Spinal cord (tissue), 10 donors: ENCODE measurements around the gene SNRPD3. TPM values are rescaled to one million over a fixed set of nuclear protein-coding genes. Genes with fewer than 3 reads are reported as not detected.
A peak's percentile ranks its signal among the peaks of the same experiment; 100 is the strongest.

ENCODE experiments used
- DNase-seq, 6 donors: peaks; one replicate each; pipeline versions ENCODE4 v3.0.0 to v3.0.0-alpha.2; 2013 to 2015; ENCODE audit warnings: low spot score in 6 of 6, low read depth in 4 of 6
- H3K27ac ChIP-seq: one replicate; pipeline ENCODE4 v1.5.1; 2013; ENCODE audit warnings: low read depth, low read length, control low read depth
- H3K27me3 ChIP-seq: one replicate; pipeline ENCODE4 v1.6.1; 2013; ENCODE audit warnings: low read length; ENCODE audit not compliant: control insufficient read depth, insufficient read depth
- H3K36me3 ChIP-seq: one replicate; pipeline ENCODE4 v1.6.1; 2013; ENCODE audit warnings: low read length; ENCODE audit not compliant: control insufficient read depth, insufficient read depth
- H3K4me1 ChIP-seq: one replicate; pipeline ENCODE4 v1.6.1; 2013; ENCODE audit warnings: low read length; ENCODE audit not compliant: control insufficient read depth, insufficient read depth
- H3K4me3 ChIP-seq: one replicate; pipeline ENCODE4 v1.5.1; 2013; ENCODE audit warnings: low read depth, low read length, control low read depth
- H3K9me3 ChIP-seq: one replicate; pipeline ENCODE4 v1.6.1; 2013; ENCODE audit warnings: low read length; ENCODE audit not compliant: control insufficient read depth, insufficient read depth
- WGBS: methylation state at CpG from one replicate; pipeline ENCODE4 v1.1.5; 2013; ENCODE audit warnings: missing lambda C conversion rate; ENCODE audit not compliant: insufficient coverage; 5-methylcytosine and 5-hydroxymethylcytosine counted together
- polyA plus RNA-seq, 2 donors: library from polyadenylated mRNA; unstranded; fragments of 120-200 nt; gene quantifications; one replicate each; pipeline ENCODE4 v1.2.1, GENCODE V29; 2013; ENCODE audit not compliant: insufficient read length in 2 of 2
- total RNA-seq, 2 donors: library from RNA; depleted of rRNA in 1 of 2; stranded (reverse); fragments of 120-200 nt in 1 of 2; fragments of >200 nt in 1 of 2; gene quantifications; one replicate each; pipeline versions ENCODE4 v1.2.3 to v1.2.4, GENCODE V29; 2013 to 2014
- donor health status: healthy.

SNRPD3 gene
- total and polyA plus RNA-seq, 4 donors = 107 to 130 (median 129) TPM

DNA sequence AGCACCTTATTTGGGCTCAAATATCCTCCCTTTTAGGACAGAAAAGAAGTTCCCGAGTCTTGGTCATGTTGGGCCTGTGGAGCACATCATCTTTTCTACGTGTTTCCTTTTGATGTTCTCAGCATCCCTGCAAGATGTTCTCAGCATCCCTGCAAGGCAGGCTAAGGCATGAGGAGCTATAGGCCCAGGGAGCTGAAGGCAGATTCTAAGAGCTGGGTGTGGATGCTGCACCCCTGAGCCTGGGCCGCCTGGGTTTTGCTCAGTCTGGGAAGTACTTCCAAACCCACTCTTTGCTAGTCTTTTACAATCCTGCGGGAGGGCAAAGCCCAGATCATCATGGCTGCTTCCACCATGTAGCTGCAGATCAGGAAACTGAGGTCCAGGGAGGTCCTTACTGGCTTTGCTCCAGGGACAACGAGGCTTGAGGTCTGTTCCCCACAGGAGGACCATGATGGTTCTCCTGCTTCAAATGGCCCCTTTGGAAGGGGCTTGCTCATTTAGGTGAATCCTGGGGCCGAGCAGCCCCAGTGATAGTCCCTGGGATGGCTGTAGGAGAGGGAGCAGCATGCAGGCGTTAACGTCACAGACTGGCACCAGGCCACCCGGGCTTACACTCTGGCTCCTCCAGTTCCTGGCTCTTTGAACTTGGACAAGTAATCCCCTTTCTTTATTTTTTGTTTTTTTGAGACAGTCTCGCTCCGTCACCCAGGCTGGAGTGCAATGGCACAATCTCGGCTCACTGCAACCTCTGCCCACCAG, 26.4 kb downstream of the SNRPD3 start:
- H3K4me3 ChIP-seq = no peak overlapping the region
- H3K27me3 ChIP-seq = no peaks in the 10 kb centered on the region
- no peak for DNase-seq
- peaks cover 24% of the 10 kb centered on the region for H3K4me1 ChIP-seq
- no peak overlapping the region for H3K27ac ChIP-seq
- no peaks in the 10 kb centered on the region for H3K9me3 ChIP-seq
- peaks cover 37% of the 10 kb centered on the region for H3K36me3 ChIP-seq
- 88% methylated on average over 10 of the region's 12 CpGs for WGBS

DNA sequence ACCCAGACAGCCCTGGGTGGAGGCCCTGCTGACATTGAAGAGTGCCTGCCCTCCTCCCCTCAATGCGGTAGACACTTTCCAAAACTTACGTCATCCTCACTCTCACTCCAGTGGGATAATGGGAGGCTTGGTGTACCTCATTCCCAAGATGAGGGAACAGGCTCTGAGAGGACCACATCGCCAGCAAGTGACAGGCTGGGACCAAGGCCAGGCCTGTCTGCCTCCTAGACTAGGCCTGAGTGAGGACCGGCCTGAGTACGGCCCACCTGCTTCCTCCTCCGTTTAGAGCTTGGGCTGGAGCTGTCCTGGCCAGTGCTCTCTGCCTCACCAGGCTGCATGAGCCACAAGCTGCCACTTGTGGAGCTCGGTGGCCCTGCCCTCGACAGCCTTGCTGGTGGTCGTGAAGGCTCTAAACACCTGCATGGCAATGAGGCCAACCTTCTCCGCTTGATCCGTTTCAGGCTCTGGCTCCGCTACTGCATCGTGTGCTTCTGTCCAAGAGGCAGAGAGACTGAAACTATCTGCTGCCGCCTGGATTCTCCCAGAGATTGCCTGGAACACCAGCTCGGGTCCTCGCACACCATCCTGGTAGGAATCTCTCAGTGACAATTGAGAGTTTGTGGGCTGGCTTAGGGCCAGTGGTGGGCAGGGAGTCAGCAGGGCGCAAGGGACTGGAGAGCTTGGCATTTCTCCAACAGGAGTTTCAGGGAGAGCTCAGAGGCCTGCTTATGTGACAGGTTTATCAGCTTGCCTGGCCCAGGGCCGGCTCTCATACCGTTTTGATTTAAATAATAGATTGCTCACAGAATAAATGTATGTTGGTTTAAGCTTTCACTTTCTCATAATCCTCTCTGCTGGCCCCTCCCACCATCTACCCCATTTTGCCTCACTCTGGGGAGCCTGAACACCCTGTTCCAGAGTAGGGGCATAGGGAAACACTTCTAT, 27.7 kb downstream of the SNRPD3 start:
- peak in 3 of 6 donors; percentile 19 to 79 (median 54) for DNase-seq
- H3K4me3 ChIP-seq = no peak overlapping the region
- peaks cover 33% of the 10 kb centered on the region for H3K4me1 ChIP-seq
- 36% methylated on average over 16 of the region's 19 CpGs for WGBS
- H3K27ac ChIP-seq = peak overlapping the region; percentile 17
- H3K36me3 ChIP-seq = peaks cover 44% of the 10 kb centered on the region
- H3K27me3 ChIP-seq = no peaks in the 10 kb centered on the region
- H3K9me3 ChIP-seq = no peaks in the 10 kb centered on the region

DNA sequence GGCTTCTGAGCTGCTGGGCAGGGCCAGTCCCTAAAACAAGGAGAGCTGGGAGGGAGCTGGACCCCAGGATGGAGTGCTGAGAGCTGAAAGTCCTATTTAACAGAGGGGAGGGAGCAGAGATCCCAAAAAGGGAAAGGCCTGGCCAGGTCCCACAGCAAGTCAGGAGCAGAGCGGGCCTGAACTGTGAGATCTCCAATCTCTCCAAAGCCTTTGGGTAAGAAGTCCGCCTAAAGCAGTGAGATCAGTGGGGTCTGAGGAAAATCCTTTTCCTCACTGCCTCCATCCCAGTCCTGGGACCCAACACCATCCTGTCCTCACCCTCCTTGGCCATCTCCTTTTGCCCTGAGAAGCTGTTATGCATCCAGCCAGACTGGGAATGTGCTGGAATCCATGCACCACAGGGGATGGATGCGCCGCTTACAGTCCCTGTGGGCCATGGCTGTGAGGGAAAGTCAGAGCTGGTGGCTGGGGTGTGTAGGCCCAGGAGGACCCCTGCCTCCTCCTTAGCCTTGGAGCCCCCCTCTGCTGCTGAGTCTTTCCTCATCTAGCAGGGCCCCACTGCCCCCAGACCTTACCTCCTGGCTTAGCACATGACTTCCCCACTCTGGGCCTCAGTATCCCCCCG, 28.5 kb downstream of the SNRPD3 start:
- no peak for DNase-seq
- Histone ChIP-seq H3K4me3 (no peak overlapping the region), H3K36me3 (peaks cover 52% of the 10 kb centered on the region), H3K4me1 (peaks cover 41% of the 10 kb centered on the region), H3K9me3 (no peaks in the 10 kb centered on the region), H3K27me3 (no peaks in the 10 kb centered on the region), H3K27ac (peak overlapping the region; percentile 17)
- 74% methylated on average over 3 of the region's 5 CpGs for WGBS

DNA sequence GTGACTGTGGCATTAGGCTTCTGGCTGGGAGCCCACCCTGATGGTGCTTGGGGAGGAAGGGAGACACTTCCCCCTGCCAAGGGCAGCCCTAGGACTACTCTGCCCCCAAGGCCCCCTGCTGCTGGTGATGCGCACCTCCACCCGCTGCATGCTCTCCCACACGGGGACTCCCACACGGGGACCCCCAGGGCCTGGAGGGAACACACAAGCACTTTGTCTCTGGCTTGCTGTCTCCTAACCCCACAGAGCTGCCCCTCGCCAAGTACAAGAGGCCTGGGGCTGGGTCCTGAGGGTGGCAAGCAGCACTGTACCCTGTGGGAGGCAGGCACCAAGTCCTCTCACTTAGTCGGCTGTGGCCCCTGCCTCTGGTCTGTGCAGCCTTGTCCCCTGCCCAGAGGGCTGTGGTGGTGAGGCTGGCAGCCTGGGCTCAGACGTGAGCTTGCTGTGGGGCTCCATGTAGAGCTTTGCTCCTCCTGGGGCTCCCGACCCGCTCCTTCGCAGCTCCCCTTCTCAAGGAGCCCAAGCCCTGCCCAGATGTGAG, 29.1 kb downstream of the SNRPD3 start:
- peaks cover 58% of the 10 kb centered on the region for H3K36me3 ChIP-seq
- 72% methylated on average over 8 of the region's 10 CpGs for WGBS
- no peak for DNase-seq
- H3K4me3 ChIP-seq = no peak overlapping the region
- no peak overlapping the region for H3K27ac ChIP-seq
- H3K27me3 ChIP-seq = no peaks in the 10 kb centered on the region
- H3K4me1 ChIP-seq = peaks cover 48% of the 10 kb centered on the region
- no peaks in the 10 kb centered on the region for H3K9me3 ChIP-seq

DNA sequence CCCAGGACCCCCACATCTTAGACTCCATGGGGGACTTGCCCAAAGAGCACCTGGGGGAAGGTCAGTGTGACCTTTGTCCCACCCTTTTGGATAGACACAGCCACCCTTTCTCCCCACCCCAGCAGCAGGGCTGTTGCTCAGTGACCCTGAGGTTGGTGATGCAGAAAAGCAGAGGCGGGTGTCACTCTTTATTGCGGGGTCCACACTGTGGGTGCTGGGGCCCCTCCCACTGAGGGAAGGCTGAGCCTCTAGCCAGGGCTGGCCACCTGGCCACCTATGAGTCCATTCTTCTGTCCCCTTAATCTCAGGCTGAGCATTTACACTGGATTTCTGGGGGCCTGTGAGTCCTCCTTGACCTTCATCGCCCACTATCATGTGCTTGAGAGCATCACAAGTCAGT, 29.7 kb downstream of the SNRPD3 start:
- no peaks in the 10 kb centered on the region for H3K27me3 ChIP-seq
- H3K4me1 ChIP-seq = peaks cover 52% of the 10 kb centered on the region
- 98% methylated on average over 3 of the region's 3 CpGs for WGBS
- H3K36me3 ChIP-seq = peaks cover 60% of the 10 kb centered on the region
- no peak overlapping the region for H3K27ac ChIP-seq
- no peak for DNase-seq
- H3K9me3 ChIP-seq = no peaks in the 10 kb centered on the region
- H3K4me3 ChIP-seq = no peak overlapping the region

DNA sequence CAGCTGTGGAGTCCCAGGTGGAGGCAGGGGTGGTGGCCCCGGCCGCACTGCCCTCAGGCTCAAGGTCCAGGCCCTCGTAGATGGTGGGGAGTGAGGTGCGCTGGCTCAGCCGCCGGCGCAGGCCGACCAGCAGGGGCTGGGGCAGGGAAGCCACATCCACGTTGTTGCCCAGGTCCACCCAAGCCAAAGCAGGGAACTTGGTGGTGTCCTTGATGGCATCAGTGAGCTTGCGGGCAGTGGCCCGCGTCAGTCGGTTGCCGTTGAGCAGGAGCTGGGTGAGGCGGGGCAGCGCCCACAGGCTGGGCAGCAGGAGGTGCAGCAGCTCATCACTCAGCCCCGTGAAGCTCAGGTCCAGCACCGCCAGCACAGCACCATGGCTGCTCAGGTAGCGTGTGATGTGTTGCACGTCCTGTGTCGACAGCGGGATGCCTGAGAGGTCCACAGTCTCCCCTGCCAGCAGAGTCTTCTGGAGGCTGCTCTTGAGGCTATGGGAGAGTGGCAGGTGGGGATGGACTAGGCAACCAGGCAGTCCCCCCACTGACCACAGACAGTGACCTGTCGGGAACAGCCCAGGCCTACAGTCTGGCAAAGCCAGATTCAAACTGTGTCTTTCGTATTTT, 30.2 kb downstream of the SNRPD3 start:
- H3K4me3 ChIP-seq = no peak overlapping the region
- no peak overlapping the region for H3K27ac ChIP-seq
- WGBS = 94% methylated on average over 24 of the region's 24 CpGs
- DNase-seq = no peak
- no peaks in the 10 kb centered on the region for H3K27me3 ChIP-seq
- peaks cover 57% of the 10 kb centered on the region for H3K4me1 ChIP-seq
- H3K36me3 ChIP-seq = peaks cover 65% of the 10 kb centered on the region
- H3K9me3 ChIP-seq = no peaks in the 10 kb centered on the region

DNA sequence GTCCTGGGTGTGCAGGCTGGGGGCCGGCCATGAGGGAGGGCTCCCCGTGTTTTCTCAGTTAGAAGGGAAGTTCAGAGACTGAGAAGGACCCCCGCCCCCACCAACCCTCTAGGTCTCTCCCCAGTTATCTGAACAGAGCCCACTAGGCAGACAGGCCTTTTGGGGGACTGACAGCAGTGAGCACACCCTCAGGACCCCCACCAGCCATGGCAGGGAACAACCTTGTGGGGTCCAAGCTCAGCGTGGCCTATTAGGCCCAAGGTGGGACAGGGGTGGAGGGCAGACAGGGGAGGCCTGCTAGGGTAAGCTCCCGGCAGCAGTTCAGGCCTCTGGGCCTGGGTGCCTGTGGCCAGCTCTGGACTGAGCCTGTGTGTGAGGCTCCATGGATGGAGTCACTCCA, 31.5 kb downstream of the SNRPD3 start:
- peaks cover 69% of the 10 kb centered on the region for H3K36me3 ChIP-seq
- no peak for DNase-seq
- H3K9me3 ChIP-seq = no peaks in the 10 kb centered on the region
- H3K4me3 ChIP-seq = no peak overlapping the region
- H3K27me3 ChIP-seq = no peaks in the 10 kb centered on the region
- H3K27ac ChIP-seq = no peak overlapping the region
- 93% methylated on average over 2 of the region's 5 CpGs for WGBS
- peaks cover 69% of the 10 kb centered on the region for H3K4me1 ChIP-seq

DNA sequence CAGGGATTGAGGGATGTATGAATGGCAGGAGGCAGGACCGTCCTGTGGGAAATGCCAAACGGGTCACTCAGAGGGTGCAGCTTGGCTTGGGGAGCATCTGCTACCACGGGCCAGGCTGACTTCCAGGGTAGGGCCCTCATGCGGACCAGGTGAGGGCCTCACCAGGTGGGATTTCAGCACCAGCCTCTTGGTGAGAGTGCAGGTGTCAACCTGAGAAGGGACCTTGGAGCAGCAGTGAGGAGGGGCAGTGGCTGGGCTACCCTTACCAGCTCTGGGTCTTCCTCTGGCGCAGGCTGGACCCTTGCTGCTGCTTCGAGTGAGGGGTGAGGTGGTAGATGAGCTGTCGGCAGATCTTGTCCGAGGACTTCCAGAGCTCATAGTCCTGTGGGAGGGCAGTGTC, 32.1 kb downstream of the SNRPD3 start:
- WGBS = 62% methylated on average over 8 of the region's 8 CpGs
- Histone ChIP-seq H3K27ac (peak overlapping the region; percentile 92), H3K4me1 (peaks cover 71% of the 10 kb centered on the region), H3K9me3 (no peaks in the 10 kb centered on the region), H3K4me3 (no peak overlapping the region), H3K27me3 (no peaks in the 10 kb centered on the region), H3K36me3 (peaks cover 69% of the 10 kb centered on the region)
- no peak for DNase-seq

DNA sequence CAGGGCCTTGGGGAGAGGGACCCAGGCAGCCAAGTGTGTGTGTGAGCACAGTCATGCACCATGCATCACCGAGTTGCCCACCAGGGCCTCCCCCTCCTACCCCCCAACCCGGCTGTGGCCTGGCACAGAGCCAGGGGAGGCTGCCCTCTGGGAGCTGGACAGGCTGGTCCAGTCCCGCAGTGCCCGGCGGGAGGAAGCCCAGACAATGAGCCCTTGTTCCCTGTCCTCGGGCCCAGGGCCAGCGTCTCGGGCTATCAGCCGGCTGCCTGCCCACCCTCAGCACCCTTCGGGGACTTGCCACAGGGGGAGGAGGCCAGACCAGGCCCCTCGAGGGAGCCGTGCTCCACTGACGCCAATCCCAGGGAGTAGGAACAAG, 32.6 kb downstream of the SNRPD3 start:
- H3K27ac ChIP-seq = peak overlapping the region; percentile 92
- 29% methylated on average over 12 of the region's 13 CpGs for WGBS
- peaks cover 67% of the 10 kb centered on the region for H3K36me3 ChIP-seq
- no peak overlapping the region for H3K4me3 ChIP-seq
- H3K27me3 ChIP-seq = no peaks in the 10 kb centered on the region
- peaks cover 71% of the 10 kb centered on the region for H3K4me1 ChIP-seq
- H3K9me3 ChIP-seq = no peaks in the 10 kb centered on the region
- peak in 5 of 6 donors; percentile 49 to 93 (median 80) for DNase-seq
